ENCODE results near the gene TNKS1BP1. TPM values are rescaled to one million over a fixed set of nuclear protein-coding genes. Genes with fewer than 3 reads are reported as not detected.

Gene TNKS1BP1
- total and polyA plus RNA-seq, 4 donors, result 28.3 to 67.1 (median 47.0) TPM

GRCh38 chr11:57353852-57354251 lies 29.1 kb upstream of the TNKS1BP1 start:
- Histone ChIP-seq H3K36me3 (ENCODE audit: control insufficient read depth in 4 of 4, insufficient read depth in 3 of 4, low read depth in 1 of 4, low read length in 3 of 4) (no peaks in the 10 kb centered on the region), H3K4me3 (ENCODE audit: low read depth in 1 of 3, low read length in 3 of 3) (no peak overlapping the region), H3K4me1 (ENCODE audit: control insufficient read depth in 4 of 4, insufficient read depth in 4 of 4, low read length in 3 of 4) (peaks cover 0 to 9% (median 7%) of the 10 kb centered on the region in 4 donors), H3K27ac (ENCODE audit: low read depth in 1 of 2, low read length in 2 of 2) (no peak overlapping the region), H3K9ac (ENCODE audit: low read depth in 1 of 2, low read length in 2 of 2) (no peak overlapping the region), H3K9me3 (ENCODE audit: control insufficient read depth in 4 of 4, low read length in 3 of 4) (peaks cover 0 to 2% (median 0%) of the 10 kb centered on the region in 4 donors), H3K27me3 (ENCODE audit: control insufficient read depth in 4 of 4, insufficient read depth in 4 of 4, low read length in 3 of 4) (no peaks in the 10 kb centered on the region)
- DNase-seq (ENCODE audit: low spot score), result no peak
- no peak for TF ChIP-seq EGR1 (IDR thresholded peaks at IDR 0.05; ENCODE audit: low read depth in 2 of 2)
- TF ChIP-seq REST (IDR thresholded peaks at IDR 0.05), result no peak
- no peak for TF ChIP-seq TAF1 (conservative IDR thresholded peaks at IDR 0.05)
- no peak for TF ChIP-seq SP1 (IDR thresholded peaks at IDR 0.05)
- no peak for TF ChIP-seq FOXA2 (IDR thresholded peaks at IDR 0.05)
- TF ChIP-seq NR2F2 (IDR thresholded peaks at IDR 0.05), result no peak
- TF ChIP-seq HNF4G (IDR thresholded peaks at IDR 0.05), result no peak
- TF ChIP-seq YY1 (IDR thresholded peaks at IDR 0.05), result no peak
- TF ChIP-seq HNF4A (conservative IDR thresholded peaks at IDR 0.05), result no peak
- TF ChIP-seq, protein P1, sequence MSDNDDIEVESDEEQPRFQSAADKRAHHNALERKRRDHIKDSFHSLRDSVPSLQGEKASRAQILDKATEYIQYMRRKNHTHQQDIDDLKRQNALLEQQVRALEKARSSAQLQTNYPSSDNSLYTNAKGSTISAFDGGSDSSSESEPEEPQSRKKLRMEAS (IDR thresholded peaks at IDR 0.05), result no peak
- no peak for TF ChIP-seq JUND (IDR thresholded peaks at IDR 0.05)
- 83% methylated on average over 4 of the region's 4 CpGs for WGBS

- WGBS, result 79% methylated on average over 4 of the region's 4 CpGs
- no peaks in the 10 kb centered on the region for H3K27me3 ChIP-seq (ENCODE audit: control insufficient read depth in 4 of 4, insufficient read depth in 4 of 4, low read length in 3 of 4)
Measured at GRCh38 chr11:57353446-57353845, 28.7 kb upstream of the TNKS1BP1 start.

More at GRCh38 chr11:57353446-57353845, 28.7 kb upstream of the TNKS1BP1 start:
- H3K9ac ChIP-seq (ENCODE audit: low read depth in 1 of 2, low read length in 2 of 2), result no peak overlapping the region
- H3K36me3 ChIP-seq (ENCODE audit: control insufficient read depth in 4 of 4, insufficient read depth in 3 of 4, low read depth in 1 of 4, low read length in 3 of 4), result no peaks in the 10 kb centered on the region
- no peak overlapping the region for H3K4me3 ChIP-seq (ENCODE audit: low read depth in 1 of 3, low read length in 3 of 3)
- TF ChIP-seq GABPA (IDR thresholded peaks at IDR 0.05 in 1 of 2, conservative IDR thresholded peaks at IDR 0.05 in 1 of 2), result no peak
- no peak for TF ChIP-seq TAF1 (conservative IDR thresholded peaks at IDR 0.05)
- TF ChIP-seq HNF4G (IDR thresholded peaks at IDR 0.05), result no peak
- no peak for TF ChIP-seq HNF4A (conservative IDR thresholded peaks at IDR 0.05)
- TF ChIP-seq EGR1 (IDR thresholded peaks at IDR 0.05; ENCODE audit: low read depth in 2 of 2), result no peak
- TF ChIP-seq RAD21 (IDR thresholded peaks at IDR 0.05), result no peak
- TF ChIP-seq RXRA (IDR thresholded peaks at IDR 0.05), result no peak
- TF ChIP-seq ZBTB33 (IDR thresholded peaks at IDR 0.05), result no peak
- TF ChIP-seq, protein P2, sequence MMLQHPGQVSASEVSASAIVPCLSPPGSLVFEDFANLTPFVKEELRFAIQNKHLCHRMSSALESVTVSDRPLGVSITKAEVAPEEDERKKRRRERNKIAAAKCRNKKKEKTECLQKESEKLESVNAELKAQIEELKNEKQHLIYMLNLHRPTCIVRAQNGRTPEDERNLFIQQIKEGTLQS (IDR thresholded peaks at IDR 0.05), result no peak
- TF ChIP-seq, protein P1 (IDR thresholded peaks at IDR 0.05), result no peak
- no peak for TF ChIP-seq REST (IDR thresholded peaks at IDR 0.05)
- TF ChIP-seq NR2F2 (IDR thresholded peaks at IDR 0.05), result no peak
- TF ChIP-seq JUND (IDR thresholded peaks at IDR 0.05), result no peak
- peaks cover 0 to 2% (median 0%) of the 10 kb centered on the region in 4 donors for H3K9me3 ChIP-seq (ENCODE audit: control insufficient read depth in 4 of 4, low read length in 3 of 4)
- DNase-seq (ENCODE audit: low spot score), result no peak
- peaks cover 0 to 9% (median 7%) of the 10 kb centered on the region in 4 donors for H3K4me1 ChIP-seq (ENCODE audit: control insufficient read depth in 4 of 4, insufficient read depth in 4 of 4, low read length in 3 of 4)
- no peak overlapping the region for H3K27ac ChIP-seq (ENCODE audit: low read depth in 1 of 2, low read length in 2 of 2)

Measured in liver (tissue), 9 donors.